ENCODE data around the gene PLXNB3. TPM values are rescaled to one million over a fixed set of nuclear protein-coding genes. Genes with fewer than 3 reads are reported as not detected.
"Not testable (repeated sequence)": the region's sequence is repeated elsewhere in the genome, so short reads cannot be mapped to it uniquely, and the experiment has no call there.

Gene PLXNB3
- total RNA-seq, 2 donors from 2014 or later = 40.8 to 52.2 TPM

GRCh38 chrX:153744210-153745066 lies 19.6 kb upstream of the PLXNB3 start:
- no peak for TF ChIP-seq CTCF (IDR thresholded peaks at IDR 0.05)
- DNase-seq (ENCODE audit: low spot score) (no peak), ATAC-seq (ENCODE audit: insufficient number of reproducible peaks, low FRiP score, low read depth) (no peak)
- Histone ChIP-seq H3K4me1 (ENCODE audit: control insufficient read depth in 1 of 2, low read depth in 2 of 2) (peaks cover 0 to 5% of the 10 kb centered on the region in 2 donors), H3K9me3 (no peaks in the 10 kb centered on the region), H3K4me3 (peak overlapping the region; percentile 62), H3K27me3 (replicated peaks; ENCODE audit: insufficient read depth) (no peaks in the 10 kb centered on the region), H3K36me3 (peaks cover 3% of the 10 kb centered on the region), H3K27ac (peak overlapping the region; percentile 84 to 88)

DNA sequence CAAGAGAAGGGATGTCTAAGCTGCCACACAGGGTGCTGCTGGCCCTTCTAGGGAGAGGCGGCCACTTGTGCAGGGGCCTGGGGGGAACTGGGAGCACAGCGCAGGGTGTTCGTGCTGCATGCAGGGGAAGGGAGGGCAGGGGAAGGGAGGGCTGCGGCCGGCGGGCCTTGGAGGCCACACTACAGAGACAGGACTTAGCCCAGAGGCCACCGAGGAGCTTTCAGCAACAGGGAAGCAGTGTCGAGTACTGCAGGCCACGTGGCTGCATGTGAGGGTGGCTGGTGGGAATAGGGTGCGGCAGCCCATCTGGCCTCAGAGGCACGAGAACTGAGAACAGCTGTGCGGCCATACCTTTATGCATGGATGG lies 19.0 kb upstream of the PLXNB3 start:
- H3K27me3 ChIP-seq (replicated peaks; ENCODE audit: insufficient read depth); DNase-seq (ENCODE audit: low spot score); H3K4me1 ChIP-seq (ENCODE audit: control insufficient read depth in 1 of 2, low read depth in 2 of 2); H3K9me3 ChIP-seq; ATAC-seq (ENCODE audit: insufficient number of reproducible peaks, low FRiP score, low read depth); H3K36me3 ChIP-seq; H3K4me3 ChIP-seq: not testable (repeated sequence)
- peak overlapping the region in 1 of 2 donors; percentile 88 for H3K27ac ChIP-seq

GRCh38 chrX:153746359-153746758 lies 17.7 kb upstream of the PLXNB3 start:
- DNase-seq (ENCODE audit: low spot score) (no peak), ATAC-seq (ENCODE audit: insufficient number of reproducible peaks, low FRiP score, low read depth) (no peak)
- peaks cover 0 to 5% of the 10 kb centered on the region in 2 donors for H3K4me1 ChIP-seq (ENCODE audit: control insufficient read depth in 1 of 2, low read depth in 2 of 2)
- no peaks in the 10 kb centered on the region for H3K36me3 ChIP-seq
- H3K4me3 ChIP-seq = no peak overlapping the region
- no peak for TF ChIP-seq CTCF (IDR thresholded peaks at IDR 0.05)
- H3K27me3 ChIP-seq (replicated peaks; ENCODE audit: insufficient read depth) = no peaks in the 10 kb centered on the region
- no peaks in the 10 kb centered on the region for H3K9me3 ChIP-seq
- H3K27ac ChIP-seq = no peak overlapping the region

- not testable (repeated sequence) for H3K4me3 ChIP-seq; ATAC-seq (ENCODE audit: insufficient number of reproducible peaks, low FRiP score, low read depth); H3K4me1 ChIP-seq (ENCODE audit: control insufficient read depth in 1 of 2, low read depth in 2 of 2); H3K36me3 ChIP-seq; H3K27me3 ChIP-seq (replicated peaks; ENCODE audit: insufficient read depth); H3K27ac ChIP-seq; DNase-seq (ENCODE audit: low spot score); H3K9me3 ChIP-seq
These were observed 17.1 kb upstream of the PLXNB3 start for GRCh38 chrX:153746991-153747390.

- not testable (repeated sequence) for H3K4me3 ChIP-seq; DNase-seq (ENCODE audit: low spot score); H3K4me1 ChIP-seq (ENCODE audit: control insufficient read depth in 1 of 2, low read depth in 2 of 2); ATAC-seq (ENCODE audit: insufficient number of reproducible peaks, low FRiP score, low read depth); H3K9me3 ChIP-seq; H3K36me3 ChIP-seq; H3K27ac ChIP-seq; H3K27me3 ChIP-seq (replicated peaks; ENCODE audit: insufficient read depth)
These were observed 15.0 kb upstream of the PLXNB3 start for GRCh38 chrX:153749017-153749416.

DNA sequence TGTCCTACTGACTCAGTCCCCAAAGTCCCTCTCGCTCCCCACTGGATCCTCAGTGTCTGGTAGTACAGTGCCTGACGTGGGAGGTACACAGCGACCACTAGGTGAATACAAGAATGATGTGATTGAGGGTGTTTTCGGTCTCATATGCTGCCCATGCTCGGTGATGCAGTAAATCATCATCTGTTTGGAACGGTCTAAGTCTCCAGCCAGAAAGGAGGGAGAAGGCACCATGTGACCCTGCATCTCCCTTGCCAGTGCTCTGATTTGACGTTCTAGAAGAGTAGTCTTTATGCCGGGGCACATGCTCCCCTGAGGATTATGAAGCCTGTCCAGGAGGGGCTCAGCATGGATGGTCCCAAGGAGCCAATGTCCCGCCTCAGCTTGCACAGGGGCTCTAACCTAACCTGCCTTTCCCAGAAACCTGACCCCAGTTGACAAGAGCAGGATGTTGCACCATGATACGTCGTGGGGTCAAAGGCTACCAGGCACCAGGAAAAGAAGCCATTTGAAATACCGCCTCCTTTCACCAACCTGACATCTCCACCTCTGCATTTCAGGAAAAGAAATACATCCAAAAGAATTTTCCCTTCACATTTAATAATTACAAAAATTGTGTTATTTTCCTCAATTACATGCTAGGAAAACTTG lies 13.8 kb upstream of the PLXNB3 start:
- ATAC-seq (ENCODE audit: insufficient number of reproducible peaks, low FRiP score, low read depth) (no peak), DNase-seq (ENCODE audit: low spot score) (no peak)
- no peak overlapping the region for H3K4me3 ChIP-seq
- TF ChIP-seq CTCF (IDR thresholded peaks at IDR 0.05) = no peak
- H3K27me3 ChIP-seq (replicated peaks; ENCODE audit: insufficient read depth) = no peaks in the 10 kb centered on the region
- no peaks in the 10 kb centered on the region for H3K36me3 ChIP-seq
- H3K9me3 ChIP-seq = no peaks in the 10 kb centered on the region
- no peaks in the 10 kb centered on the region for H3K4me1 ChIP-seq (ENCODE audit: control insufficient read depth in 1 of 2, low read depth in 2 of 2)
- no peak overlapping the region for H3K27ac ChIP-seq
